GM23338 (cell line): ENCODE data around the gene RPS14. TPM values are rescaled to one million over a fixed set of nuclear protein-coding genes. Genes with fewer than 3 reads are reported as not detected.

Experiments
- ATAC-seq: fragments of 200-7000 bp; cut with Tn5 transposase; 3 replicates; pipeline ENCODE4 v1.9.1; 2020
- DNase-seq: peaks from one replicate; pipeline ENCODE4 v3.0.0-alpha.2; 2015; ENCODE audit warnings: low spot score
- H2AFZ ChIP-seq: fragments of 200-600 bp; sonication (generic); 2 replicates; pipeline ENCODE4 v1.8.0; 2016; ENCODE audit warnings: antibody characterized with exemption, mild to moderate bottlenecking, moderate library complexity
- H3F3A ChIP-seq: fragments of 200-600 bp; sonication (generic); replicated peaks from 2 replicates; pipeline ENCODE4 v1.8.0; 2017; ENCODE audit warnings: antibody characterized with exemption, mixed run types, low read depth
- H3K27ac ChIP-seq: fragments of 200-600 bp; sonication (generic); 2 replicates; pipeline ENCODE4 v1.6.1; 2016; ENCODE audit warnings: low read depth
- H3K27me3 ChIP-seq: fragments of 200-600 bp; sonication (generic); 2 replicates; pipeline ENCODE4 v1.8.0; 2016; ENCODE audit warnings: mild to moderate bottlenecking, mixed run types, moderate library complexity; ENCODE audit not compliant: insufficient read depth
- H3K36me3 ChIP-seq: fragments of 200-600 bp; sonication (generic); 2 replicates; pipeline ENCODE4 v1.8.0; 2016; ENCODE audit warnings: mild to moderate bottlenecking; ENCODE audit not compliant: insufficient read depth
- H3K4me1 ChIP-seq: fragments of 200-600 bp; sonication (generic); 2 replicates; pipeline ENCODE4 v1.8.0; 2016; ENCODE audit warnings: mild to moderate bottlenecking, moderate library complexity; ENCODE audit not compliant: insufficient read depth
- H3K4me2 ChIP-seq: fragments of 200-600 bp; sonication (generic); 2 replicates; pipeline ENCODE4 v1.7.1; 2017; ENCODE audit warnings: mixed run types
- H3K4me3 ChIP-seq: fragments of 200-600 bp; sonication (generic); 2 replicates; pipeline ENCODE4 v1.6.1; 2016; ENCODE audit warnings: mixed run types
- H3K79me2 ChIP-seq: fragments of 200-600 bp; sonication (generic); replicated peaks from 2 replicates; pipeline ENCODE4 v1.8.0; 2017; ENCODE audit warnings: mild to moderate bottlenecking; ENCODE audit not compliant: insufficient read depth
- H3K9me2 ChIP-seq: fragments of 200-600 bp; sonication (generic); 2 replicates; pipeline ENCODE4 v1.8.0; 2017; ENCODE audit not compliant: insufficient read depth
- H4K20me1 ChIP-seq: fragments of 200-600 bp; sonication (generic); replicated peaks from 2 replicates; pipeline ENCODE4 v1.8.0; 2017; ENCODE audit warnings: mild to moderate bottlenecking; ENCODE audit not compliant: insufficient read depth
- H3K27ac Mint-ChIP-seq: 2 replicates; pipeline ENCODE4 v1.8.0; 2020; ENCODE audit warnings: inconsistent platforms, mild to moderate bottlenecking, moderate library complexity, mixed read lengths
- H3K27me3 Mint-ChIP-seq: 3 replicates; pipeline ENCODE4 v1.8.0; 2022; ENCODE audit warnings: low read depth, mild to moderate bottlenecking, moderate library complexity, mixed read lengths, inconsistent platforms; ENCODE audit not compliant: insufficient read depth, poor library complexity
- H3K36me3 Mint-ChIP-seq: 3 replicates; pipeline ENCODE4 v1.8.0; 2021; ENCODE audit warnings: low read depth, mild to moderate bottlenecking, inconsistent platforms, moderate library complexity, mixed read lengths
- H3K4me1 Mint-ChIP-seq: 3 replicates; pipeline ENCODE4 v1.8.0; 2020; ENCODE audit warnings: mild to moderate bottlenecking, inconsistent platforms, mixed read lengths
- H3K4me3 Mint-ChIP-seq: 3 replicates; pipeline ENCODE4 v1.8.0; 2021; ENCODE audit warnings: moderate library complexity, mild to moderate bottlenecking, inconsistent platforms, mixed read lengths
- H3K9me3 Mint-ChIP-seq: 3 replicates; pipeline ENCODE4 v1.8.0; 2020; ENCODE audit warnings: moderate library complexity, mild to moderate bottlenecking, inconsistent platforms, mixed read lengths
- CREB1 ChIP-seq: fragments of 250-450 bp; sonication (Bioruptor Pico); IDR thresholded peaks from 2 replicates; pipeline ENCODE4 v1.5.0; 2020; ENCODE audit warnings: low read depth, mild to moderate bottlenecking, moderate library complexity
- CTCF ChIP-seq, 2 experiments: fragments of 200-600 bp in 1 of 2; sonication (generic) in 1 of 2; conservative IDR thresholded peaks; 2 replicates each; pipeline versions ENCODE4 v1.5.1 to v1.6.1; 2016 to 2017; ENCODE audit warnings: antibody characterized with exemption in 2 of 2, low read depth in 2 of 2, mild to moderate bottlenecking in 2 of 2, moderate library complexity in 1 of 2
- EZH2 ChIP-seq: fragments of 200-600 bp; sonication (generic); IDR thresholded peaks from one replicate; pipeline ENCODE4 v1.8.0; 2017; ENCODE audit warnings: antibody characterized with exemption, mild to moderate bottlenecking, low read depth; ENCODE audit not compliant: unreplicated experiment
- JUNB ChIP-seq: IDR thresholded peaks from one replicate; pipeline ENCODE4 v1.6.1; 2016; ENCODE audit warnings: antibody characterized with exemption; ENCODE audit not compliant: unreplicated experiment
- NANOG ChIP-seq: IDR thresholded peaks from 2 replicates; pipeline ENCODE4 v1.6.1; 2016; ENCODE audit warnings: antibody characterized with exemption, borderline replicate concordance
- ZNF114 ChIP-seq: fragments of 250-450 bp; sonication (Bioruptor Pico); IDR thresholded peaks from 2 replicates; pipeline ENCODE4 v1.5.0; 2020; ENCODE audit warnings: mild to moderate bottlenecking, moderate library complexity
- polyA plus RNA-seq: library from polyadenylated mRNA; unstranded; fragments of >200 nt; fragmentation: Nextera tagmentation; extraction: Ambion mirVana; gene quantifications from 2 replicates; pipeline ENCODE4 v1.2.1, GENCODE V29; 2016
- total RNA-seq: library from RNA; depleted of rRNA; stranded (reverse); fragments of >200 nt; shearing (Covaris generic); gene quantifications from 2 replicates; pipeline ENCODE4 v1.2.3, GENCODE V29; 2014

Gene RPS14
- total and polyA plus RNA-seq, 2 experiments from 2014 or later, result 1,443 to 2,790 TPM

- peak overlapping the region; percentile 82; the same call in 1 of the 2 replicates for H3K4me2 ChIP-seq
- peaks cover 16% of the 10 kb centered on the region; the same call in 1 of the 2 replicates for H3F3A ChIP-seq
- H3K36me3 Mint-ChIP-seq, result no peaks in the 10 kb centered on the region
- TF ChIP-seq EZH2 (no peak), NANOG (no peak), CREB1 (CRISPR knock-in tag) (peak; percentile 69), ZNF114 (no peak)
- H3K36me3 ChIP-seq, result no peaks in the 10 kb centered on the region
- H3K27ac ChIP-seq, result peak overlapping the region; percentile 89; the same call in 1 of the 2 replicates
- peak; percentile 70 for DNase-seq
- H3K27me3 Mint-ChIP-seq, result peaks cover 7% of the 10 kb centered on the region
- no peaks in the 10 kb centered on the region; the same call in 2 of the 3 replicates for H3K9me3 Mint-ChIP-seq
- H4K20me1 ChIP-seq, result no peaks in the 10 kb centered on the region
- peak overlapping the region; percentile 38; the same call in 1 of the 3 replicates for H3K4me3 Mint-ChIP-seq
- no peaks in the 10 kb centered on the region for H3K27me3 ChIP-seq
- peak overlapping the region; percentile 61 for H3K4me3 ChIP-seq
- no peaks in the 10 kb centered on the region for H3K79me2 ChIP-seq
- peaks cover 35% of the 10 kb centered on the region for H3K4me1 ChIP-seq
- H3K9me2 ChIP-seq, result no peaks in the 10 kb centered on the region
- H2AFZ ChIP-seq, result no peak overlapping the region
- peaks cover 41% of the 10 kb centered on the region for H3K4me1 Mint-ChIP-seq
- H3K27ac Mint-ChIP-seq, result peak overlapping the region; percentile 94
- peak; percentile 9 for ATAC-seq
These were observed 38.1 kb downstream of the RPS14 start for GRCh38 chr5:150411245-150411979.

- Histone ChIP-seq H3K27ac (peak overlapping the region; percentile 64), H3K9me2 (no peaks in the 10 kb centered on the region), H3K4me2 (peak overlapping the region; percentile 50; the same call in 1 of the 2 replicates), H3K4me3 (0 out of 2 replicates have a peak overlapping the region, but pooled peaks have one; percentile 35), H3K27me3 (no peaks in the 10 kb centered on the region), H2AFZ (no peak overlapping the region), H3K79me2 (no peaks in the 10 kb centered on the region), H3K4me1 (peaks cover 35% of the 10 kb centered on the region), H3F3A (peaks cover 16% of the 10 kb centered on the region; the same call in 1 of the 2 replicates), H3K36me3 (no peaks in the 10 kb centered on the region), H4K20me1 (no peaks in the 10 kb centered on the region)
- ATAC-seq (peak; percentile 51), DNase-seq (peak; percentile 86)
- H3K27ac Mint-ChIP-seq, result peak overlapping the region; percentile 94
- H3K27me3 Mint-ChIP-seq, result peaks cover 7% of the 10 kb centered on the region
- no peak for TF ChIP-seq JUNB
- TF ChIP-seq CREB1 (CRISPR knock-in tag), result peak; percentile 90
- no peaks in the 10 kb centered on the region for H3K36me3 Mint-ChIP-seq
- H3K9me3 Mint-ChIP-seq, result no peaks in the 10 kb centered on the region; the same call in 2 of the 3 replicates
- H3K4me3 Mint-ChIP-seq, result peak overlapping the region; percentile 53; the same call in 2 of the 3 replicates
- peaks cover 41% of the 10 kb centered on the region for H3K4me1 Mint-ChIP-seq
These were observed 38.9 kb downstream of the RPS14 start for GRCh38 chr5:150410524-150411244.

GRCh38 chr5:150409638-150410523 is 39.7 kb downstream of the RPS14 start:
- TF ChIP-seq CREB1 (CRISPR knock-in tag) (peak; percentile 94), CTCF (conservative IDR thresholded peaks at IDR 0.05; ENCODE audit: low read depth in 2 of 2) (no peak)
- Histone ChIP-seq H3F3A (peaks cover 16% of the 10 kb centered on the region; the same call in 1 of the 2 replicates), H3K9me2 (no peaks in the 10 kb centered on the region), H2AFZ (no peak overlapping the region), H3K27ac (peak overlapping the region; percentile 57), H3K4me3 (peak overlapping the region; percentile 35), H3K36me3 (no peaks in the 10 kb centered on the region), H4K20me1 (no peaks in the 10 kb centered on the region), H3K4me2 (peak overlapping the region; percentile 50), H3K79me2 (no peaks in the 10 kb centered on the region), H3K27me3 (no peaks in the 10 kb centered on the region), H3K4me1 (peaks cover 35% of the 10 kb centered on the region)
- ATAC-seq (peak; percentile 85), DNase-seq (peak; percentile 95)
- Mint-ChIP-seq H3K27me3 (peaks cover 8% of the 10 kb centered on the region), H3K4me3 (peak overlapping the region; percentile 53), H3K9me3 (no peaks in the 10 kb centered on the region; the same call in 2 of the 3 replicates), H3K4me1 (peaks cover 41% of the 10 kb centered on the region), H3K27ac (peak overlapping the region; percentile 94), H3K36me3 (no peaks in the 10 kb centered on the region)
